HT-29 (cell line): ENCODE results near the gene PNPLA6. TPM values are rescaled to one million over a fixed set of nuclear protein-coding genes. Genes with fewer than 3 reads are reported as not detected.

Source experiments
- DNase-seq: peaks from one replicate; pipeline ENCODE4 v3.0.0-alpha.2; 2015; ENCODE audit warnings: low spot score
- total RNA-seq: library from RNA; depleted of rRNA; stranded (reverse); fragments of >200 nt; shearing (Covaris generic); gene quantifications from 2 replicates; pipeline ENCODE4 v1.2.3, GENCODE V29; 2014; rRNA removed

PNPLA6 gene
- total RNA-seq: 61.3 and 74.3 TPM in 2 replicates

GRCh38 chr19:7535047-7535997 lies at the start of gene PNPLA6:
Gene PNPLA6, plus strand, starts transcription at chr19:7535717. Its CDS starts 72 bp downstream, at chr19:7535789.
- DNase-seq: peak; percentile 90

- DNase-seq: no peak
Observed at GRCh38 chr19:7486923-7487322, 48.6 kb upstream of the PNPLA6 start.

GRCh38 chr19:7488736-7489353 lies 46.7 kb upstream of the PNPLA6 start, which contains the start of gene PEX11G:
Gene PEX11G, minus strand, starts transcription at chr19:7489035. Its CDS starts 25 bp downstream, at chr19:7489010.
- DNase-seq: peak; percentile 80

- DNase-seq: peak; percentile 28
Observed at GRCh38 chr19:7489609-7490044, 45.9 kb upstream of the PNPLA6 start.

- DNase-seq: no peak
Observed at GRCh38 chr19:7492142-7492541, 43.4 kb upstream of the PNPLA6 start.

GRCh38 chr19:7492558-7492957 lies 43.0 kb upstream of the PNPLA6 start:
- DNase-seq: no peak

- DNase-seq: no peak
Observed at GRCh38 chr19:7494416-7495098, 41.0 kb upstream of the PNPLA6 start.

GRCh38 chr19:7497292-7497691 lies 38.2 kb upstream of the PNPLA6 start:
- DNase-seq: no peak

- DNase-seq: peak; percentile 75
Observed at GRCh38 chr19:7500811-7501450, 34.6 kb upstream of the PNPLA6 start.

- no peak for DNase-seq
Observed at GRCh38 chr19:7502552-7502951, 33.0 kb upstream of the PNPLA6 start.

GRCh38 chr19:7504684-7505083 lies 30.8 kb upstream of the PNPLA6 start:
- no peak for DNase-seq

- peak; percentile 17 for DNase-seq
Observed at GRCh38 chr19:7505288-7505681, 30.2 kb upstream of the PNPLA6 start.

GRCh38 chr19:7505682-7506384 lies 29.7 kb upstream of the PNPLA6 start:
- no peak for DNase-seq

- peak; percentile 85 for DNase-seq
Observed at GRCh38 chr19:7506385-7507328, 28.9 kb upstream of the PNPLA6 start.

GRCh38 chr19:7507884-7508283 lies 27.6 kb upstream of the PNPLA6 start:
- peak; percentile 79 for DNase-seq

GRCh38 chr19:7509625-7510024 lies 25.9 kb upstream of the PNPLA6 start:
- DNase-seq: no peak

GRCh38 chr19:7512400-7512851 lies 23.1 kb upstream of the PNPLA6 start:
- no peak for DNase-seq

- no peak for DNase-seq
Observed at GRCh38 chr19:7513809-7514642, 21.5 kb upstream of the PNPLA6 start.
